HepG2 (cell line): ENCODE data around the gene SIX5. TPM values are rescaled to one million over a fixed set of nuclear protein-coding genes. Genes with fewer than 3 reads are reported as not detected.

Experiments
- AGO2 ChIP-seq: fragments of 200-400 bp; formaldehyde crosslinking; optimal IDR thresholded peaks from 2 replicates; pipeline ENCODE3; 2017; ENCODE audit warnings: mild to moderate bottlenecking, low read depth, low read length, moderate library complexity
- ELF1 ChIP-seq: sonication (generic); formaldehyde crosslinking; IDR thresholded peaks from 2 replicates; pipeline ENCODE4 v1.4.0; 2020; ENCODE audit warnings: missing genetic modification reagents
- EP300 ChIP-seq, 3 experiments: sonication (generic) in 1 of 3; formaldehyde crosslinking in 1 of 3; IDR thresholded peaks; 2 replicates each; pipeline versions ENCODE4 v1.5.1 to v1.6.1; 2011 to 2020; ENCODE audit warnings: low read depth in 2 of 3, low read length in 2 of 3, borderline replicate concordance in 1 of 3, improper control_type of control experiment in 1 of 3, mild to moderate bottlenecking in 1 of 3, missing genetic modification reagents in 1 of 3, moderate library complexity in 1 of 3
- HDAC2 ChIP-seq: sonication (generic); formaldehyde crosslinking; IDR thresholded peaks from 2 replicates; pipeline ENCODE4 v1.4.0; 2020; ENCODE audit warnings: missing genetic modification reagents
- NFKB2 ChIP-seq: sonication (generic); formaldehyde crosslinking; IDR thresholded peaks from 2 replicates; pipeline ENCODE4 v1.4.0; 2020; ENCODE audit warnings: missing genetic modification reagents, borderline replicate concordance
- SNAPC4 ChIP-seq: sonication (generic); formaldehyde crosslinking; IDR thresholded peaks from 2 replicates; pipeline ENCODE4 v1.4.0; 2020; ENCODE audit warnings: mild to moderate bottlenecking, missing genetic modification reagents
- SOX13 ChIP-seq, 3 experiments: fragments of 450-650 bp in 1 of 3; sonication (generic) in 1 of 3; formaldehyde crosslinking in 1 of 3; IDR thresholded peaks in 2 of 3; conservative IDR thresholded peaks in 1 of 3; 2 replicates each; pipeline versions ENCODE4 v1.5.0 to v1.6.1; 2016 to 2020; ENCODE audit warnings: antibody characterized with exemption in 1 of 3, mild to moderate bottlenecking in 1 of 3, missing compliant biosample characterization in 1 of 3, missing genetic modification reagents in 1 of 3, moderate library complexity in 1 of 3
- TMF1 ChIP-seq: sonication (generic); formaldehyde crosslinking; IDR thresholded peaks from 2 replicates; pipeline ENCODE4 v1.8.1; 2022; ENCODE audit warnings: low read depth, missing genetic modification reagents
- ZNF136 ChIP-seq: sonication (generic); formaldehyde crosslinking; IDR thresholded peaks from 2 replicates; pipeline ENCODE4 v1.8.1; 2022; ENCODE audit warnings: low read depth, mild to moderate bottlenecking, moderate library complexity, missing genetic modification reagents
- ZNF18 ChIP-seq: sonication (generic); formaldehyde crosslinking; IDR thresholded peaks from 2 replicates; pipeline ENCODE4 v1.8.0; 2022; ENCODE audit warnings: mild to moderate bottlenecking, missing genetic modification reagents; ENCODE audit not compliant: insufficient replicate concordance
- ZNF33B ChIP-seq: sonication (generic); formaldehyde crosslinking; IDR thresholded peaks from 2 replicates; pipeline ENCODE4 v1.5.1; 2020; ENCODE audit warnings: mild to moderate bottlenecking, missing genetic modification reagents
- ZNF44 ChIP-seq: sonication (generic); formaldehyde crosslinking; IDR thresholded peaks from 2 replicates; pipeline ENCODE4 v1.5.1; 2020; ENCODE audit warnings: mild to moderate bottlenecking, missing genetic modification reagents
- ZNF569 ChIP-seq: sonication (generic); formaldehyde crosslinking; IDR thresholded peaks from 2 replicates; pipeline ENCODE4 v1.5.0; 2020; ENCODE audit warnings: mild to moderate bottlenecking, missing genetic modification reagents, moderate library complexity, borderline replicate concordance
- ZNF724P ChIP-seq: sonication (generic); formaldehyde crosslinking; IDR thresholded peaks from 2 replicates; pipeline ENCODE4 v1.8.0; 2022; ENCODE audit warnings: missing genetic modification reagents, borderline replicate concordance
- ZNF746 ChIP-seq: sonication (generic); formaldehyde crosslinking; IDR thresholded peaks from 2 replicates; pipeline ENCODE4 v1.8.0; 2022; ENCODE audit warnings: mild to moderate bottlenecking, missing genetic modification reagents
- ZNF770 ChIP-seq: sonication (generic); formaldehyde crosslinking; IDR thresholded peaks from 2 replicates; pipeline ENCODE4 v1.5.0; 2020; ENCODE audit warnings: mild to moderate bottlenecking, missing genetic modification reagents
- polyA plus RNA-seq, 8 experiments: library from polyadenylated mRNA; depleted of rRNA in 3 of 8; stranded (reverse) in 7 of 8; unstranded in 1 of 8; fragments of >200 nt; fragmentation: Illumina TruSeq in 4 of 8; extraction: Trizol in 4 of 8; gene quantifications; 2 replicates each; pipeline versions ENCODE4 v1.2.1 to v1.2.3, GENCODE V29; 2011 to 2016; ENCODE audit warnings: low read depth in 4 of 8, missing spikeins in 1 of 8, mixed read lengths in 1 of 8; ENCODE audit not compliant: insufficient read depth in 1 of 8
- total RNA-seq, 5 experiments: library from RNA; depleted of rRNA; stranded (reverse); fragments of >200 nt; fragmentation: Illumina TruSeq; extraction: Trizol; gene quantifications; 2 replicates each; pipeline ENCODE4 v1.2.3, GENCODE V29; 2016; ENCODE audit warnings: low read depth in 1 of 5

The SIX5 gene
- total and polyA plus RNA-seq, 2 of the 13 experiments (the other 11 are each of a cell fraction or from before 2014, with no cell fraction given): 7.7 to 10.5 TPM

- TF ChIP-seq SNAPC4 (CRISPR knock-in tag) (peak; percentile 35; the same call in 1 of the 2 replicates), AGO2 (no peak), ZNF569 (CRISPR knock-in tag) (no peak), ZNF33B (CRISPR knock-in tag) (no peak), NFKB2 (CRISPR knock-in tag) (no peak), ZNF724P (no peak), ELF1 (CRISPR knock-in tag) (peak; percentile 100), ZNF136 (CRISPR knock-in tag) (peak; percentile 44; the same call in 1 of the 2 replicates), ZNF44 (CRISPR knock-in tag) (no peak), ZNF18 (CRISPR knock-in tag) (no peak), ZNF746 (peak; percentile 64; the same call in 1 of the 2 replicates), HDAC2 (CRISPR knock-in tag) (no peak), TMF1 (0 out of 2 replicates have a peak, but pooled peaks have one; percentile 34), EP300 (IDR thresholded peaks at IDR 0.05; ENCODE audit: low read depth in 2 of 2, low read length in 2 of 2) (peak in 1 of 2 experiments; percentile 12; a peak in 1 of 4 replicates), EP300 (CRISPR knock-in tag; IDR thresholded peaks at IDR 0.05; ENCODE audit: borderline replicate concordance) (no peak), ZNF770 (CRISPR knock-in tag) (peak; percentile 55; the same call in 1 of the 2 replicates), SOX13 (IDR thresholded peaks at IDR 0.05) (no peak), SOX13 (CRISPR knock-in tag; conservative IDR thresholded peaks at IDR 0.05 in 1 of 2, IDR thresholded peaks at IDR 0.05 in 1 of 2) (no peak; a peak in 1 of 4 replicates)
Measured at GRCh38 chr19:45730368-45731288, 38.4 kb downstream of the SIX5 start, which contains the start of gene FBXO46 (continued).
